ENCODE results near the gene ZNF280A. TPM values are rescaled to one million over a fixed set of nuclear protein-coding genes. Genes with fewer than 3 reads are reported as not detected.
A peak's percentile ranks its signal among the peaks of the same experiment; 100 is the strongest.
"Not testable (repeated sequence)": the region's sequence is repeated elsewhere in the genome, so short reads cannot be mapped to it uniquely, and the experiment has no call there.

Gene ZNF280A
- total RNA-seq, 1 donor from 2014 or later = not detected

DNA sequence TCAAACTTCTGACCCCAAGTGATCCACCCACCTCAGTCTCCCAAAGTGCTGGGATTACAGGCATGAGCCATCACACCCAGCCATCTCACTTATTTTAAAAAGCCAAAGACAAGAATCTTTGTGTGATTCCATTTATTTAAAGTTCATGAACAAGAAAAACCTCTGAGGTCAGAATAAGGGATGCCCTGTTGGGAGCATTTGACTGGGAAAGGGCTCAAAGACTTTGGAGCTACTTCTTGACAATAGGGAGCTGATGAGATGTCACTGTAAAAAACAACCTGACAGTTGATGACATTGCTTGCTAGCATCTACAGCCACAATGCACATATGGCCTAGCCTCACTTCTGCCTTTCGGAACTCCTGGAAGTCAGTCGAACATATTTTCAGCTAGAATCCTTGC, 6.5 kb downstream of the ZNF280A start:
- peaks cover 2% of the 10 kb centered on the region for H3K36me3 Mint-ChIP-seq (ENCODE audit: unreplicated experiment)
- no peak overlapping the region for H3K27ac Mint-ChIP-seq (ENCODE audit: unreplicated experiment)
- no peak for DNase-seq (ENCODE audit: extremely low spot score, unreplicated experiment)
- peaks cover 46% of the 10 kb centered on the region for H3K27me3 Mint-ChIP-seq (ENCODE audit: unreplicated experiment)
- H3K4me1 Mint-ChIP-seq (ENCODE audit: unreplicated experiment) = no peaks in the 10 kb centered on the region
- no peak overlapping the region for H3K4me3 Mint-ChIP-seq (ENCODE audit: unreplicated experiment)
- TF ChIP-seq, protein P1, sequence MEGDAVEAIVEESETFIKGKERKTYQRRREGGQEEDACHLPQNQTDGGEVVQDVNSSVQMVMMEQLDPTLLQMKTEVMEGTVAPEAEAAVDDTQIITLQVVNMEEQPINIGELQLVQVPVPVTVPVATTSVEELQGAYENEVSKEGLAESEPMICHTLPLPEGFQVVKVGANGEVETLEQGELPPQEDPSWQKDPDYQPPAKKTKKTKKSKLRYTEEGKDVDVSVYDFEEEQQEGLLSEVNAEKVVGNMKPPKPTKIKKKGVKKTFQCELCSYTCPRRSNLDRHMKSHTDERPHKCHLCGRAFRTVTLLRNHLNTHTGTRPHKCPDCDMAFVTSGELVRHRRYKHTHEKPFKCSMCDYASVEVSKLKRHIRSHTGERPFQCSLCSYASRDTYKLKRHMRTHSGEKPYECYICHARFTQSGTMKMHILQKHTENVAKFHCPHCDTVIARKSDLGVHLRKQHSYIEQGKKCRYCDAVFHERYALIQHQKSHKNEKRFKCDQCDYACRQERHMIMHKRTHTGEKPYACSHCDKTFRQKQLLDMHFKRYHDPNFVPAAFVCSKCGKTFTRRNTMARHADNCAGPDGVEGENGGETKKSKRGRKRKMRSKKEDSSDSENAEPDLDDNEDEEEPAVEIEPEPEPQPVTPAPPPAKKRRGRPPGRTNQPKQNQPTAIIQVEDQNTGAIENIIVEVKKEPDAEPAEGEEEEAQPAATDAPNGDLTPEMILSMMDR (IDR thresholded peaks at IDR 0.05) = no peak
- H3K9me3 Mint-ChIP-seq (ENCODE audit: unreplicated experiment) = peaks cover 6% of the 10 kb centered on the region

DNA sequence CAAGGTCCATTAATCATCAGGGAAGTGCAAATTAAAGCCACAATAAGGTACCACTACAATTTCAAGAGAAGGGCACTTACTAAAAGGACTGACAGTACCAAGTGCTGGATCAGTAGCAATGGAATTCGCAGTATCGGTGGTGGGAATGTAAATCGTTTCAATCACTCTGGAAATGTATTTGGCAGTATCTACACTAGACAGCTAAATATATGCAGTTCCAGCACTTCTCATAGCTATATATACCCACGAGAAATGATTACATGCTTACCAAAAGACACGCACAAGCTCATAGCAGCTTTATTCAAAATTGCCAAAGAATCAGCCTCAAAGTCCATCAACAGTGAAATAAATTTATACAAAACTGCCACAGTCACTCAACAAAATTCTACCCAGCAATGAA, 7.1 kb downstream of the ZNF280A start:
- DNase-seq (ENCODE audit: extremely low spot score, unreplicated experiment) = no peak
- Mint-ChIP-seq H3K4me3 (ENCODE audit: unreplicated experiment) (no peak overlapping the region), H3K27me3 (ENCODE audit: unreplicated experiment) (peaks cover 46% of the 10 kb centered on the region), H3K27ac (ENCODE audit: unreplicated experiment) (no peak overlapping the region), H3K36me3 (ENCODE audit: unreplicated experiment) (peaks cover 2% of the 10 kb centered on the region), H3K4me1 (ENCODE audit: unreplicated experiment) (peaks cover 1% of the 10 kb centered on the region), H3K9me3 (ENCODE audit: unreplicated experiment) (peaks cover 6% of the 10 kb centered on the region)
- TF ChIP-seq, protein P1 (IDR thresholded peaks at IDR 0.05) = no peak

DNA sequence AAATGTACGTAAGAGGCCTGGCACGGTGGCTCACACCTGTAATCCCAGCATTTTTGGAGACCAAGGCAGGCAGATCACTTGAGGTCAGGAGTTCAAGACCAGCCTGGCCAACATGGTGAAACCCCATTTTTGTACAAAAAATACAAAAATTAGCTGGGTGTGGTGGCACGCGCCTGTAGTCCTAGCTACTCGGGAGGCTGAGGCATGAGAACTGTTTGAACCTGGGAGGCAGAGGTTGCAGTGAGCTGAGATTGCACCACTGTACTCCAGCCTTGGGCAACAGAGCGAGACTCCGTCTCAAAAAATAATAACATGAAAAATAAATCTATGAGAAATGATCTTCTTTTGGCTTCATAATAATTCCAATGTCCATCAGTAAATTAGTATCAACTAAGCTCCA, 9.2 kb downstream of the ZNF280A start:
- not testable (repeated sequence) for H3K27ac Mint-ChIP-seq (ENCODE audit: unreplicated experiment); H3K9me3 Mint-ChIP-seq (ENCODE audit: unreplicated experiment); DNase-seq (ENCODE audit: extremely low spot score, unreplicated experiment); H3K4me1 Mint-ChIP-seq (ENCODE audit: unreplicated experiment); H3K36me3 Mint-ChIP-seq (ENCODE audit: unreplicated experiment); H3K4me3 Mint-ChIP-seq (ENCODE audit: unreplicated experiment)
- peaks cover 32% of the 10 kb centered on the region for H3K27me3 Mint-ChIP-seq (ENCODE audit: unreplicated experiment)

DNA sequence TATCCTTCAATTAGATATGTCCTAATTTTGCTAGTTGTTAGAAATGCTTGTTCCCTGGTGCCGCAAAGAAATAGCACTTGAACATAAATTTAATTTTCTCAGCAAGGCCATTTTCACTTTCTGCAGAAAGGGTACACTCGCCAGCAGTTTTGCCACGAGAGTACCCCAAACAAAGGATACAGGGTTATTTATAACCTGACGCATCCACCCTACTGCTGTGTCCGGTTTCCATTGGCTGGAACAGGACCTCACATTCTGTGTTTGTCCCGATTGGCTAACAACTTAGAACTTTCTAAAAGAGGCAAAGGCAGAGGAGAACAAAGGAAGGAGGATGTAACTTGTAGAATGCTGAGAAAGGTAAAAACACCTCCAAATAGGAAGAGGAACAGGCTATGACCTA, 10.2 kb downstream of the ZNF280A start:
- H3K4me1 Mint-ChIP-seq (ENCODE audit: unreplicated experiment); H3K9me3 Mint-ChIP-seq (ENCODE audit: unreplicated experiment); H3K4me3 Mint-ChIP-seq (ENCODE audit: unreplicated experiment); H3K27ac Mint-ChIP-seq (ENCODE audit: unreplicated experiment); H3K36me3 Mint-ChIP-seq (ENCODE audit: unreplicated experiment); DNase-seq (ENCODE audit: extremely low spot score, unreplicated experiment): not testable (repeated sequence)
- H3K27me3 Mint-ChIP-seq (ENCODE audit: unreplicated experiment) = peaks cover 23% of the 10 kb centered on the region

DNA sequence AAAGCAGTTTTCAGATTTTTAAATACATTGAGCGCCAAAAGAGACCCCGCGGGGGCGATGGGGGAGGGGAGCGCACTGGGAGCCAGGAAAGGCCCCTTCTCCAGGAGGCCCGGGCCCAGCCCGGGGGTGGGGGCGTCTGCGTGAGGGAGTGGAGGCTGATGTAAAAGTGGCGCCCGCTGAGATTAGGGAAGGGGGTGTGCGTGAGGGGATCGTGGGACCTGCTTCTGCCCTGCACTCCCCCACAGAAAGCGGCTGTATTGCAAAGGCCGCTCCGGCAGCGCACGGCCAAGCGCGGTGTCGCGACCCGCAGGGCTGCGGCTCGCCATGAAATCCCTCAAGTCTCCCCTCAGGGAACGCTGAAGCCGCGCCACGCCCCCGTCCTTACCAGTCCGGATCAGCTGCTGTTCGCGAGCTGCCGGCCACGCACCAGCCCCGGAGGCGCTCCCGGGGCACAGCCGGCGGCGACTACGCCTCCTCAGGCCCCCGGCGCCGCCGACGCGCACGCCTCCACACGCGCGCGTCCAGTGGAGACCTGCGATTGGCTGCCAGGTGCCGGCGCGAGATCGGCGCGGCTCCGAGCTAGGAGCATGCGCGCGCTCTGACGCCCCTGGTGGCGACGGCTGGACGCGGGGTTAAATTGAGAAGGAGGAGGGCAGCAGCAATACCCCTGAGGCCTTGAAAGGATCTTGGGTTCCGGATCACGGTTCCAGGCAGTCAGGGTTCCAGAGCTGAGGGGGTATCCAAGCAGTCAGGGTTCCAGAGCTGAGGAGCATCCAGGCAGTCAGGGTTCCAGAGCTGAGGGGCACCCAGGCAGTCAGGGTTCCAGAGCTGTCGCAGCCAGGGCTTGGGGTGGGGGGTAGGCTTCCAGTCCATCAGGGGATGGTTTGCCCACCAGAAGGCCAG, 11.5 kb downstream of the ZNF280A start, which contains the start of gene ZNF280B:
Gene ZNF280B (minus strand): TSS at position 469 of the 903 bp plus-strand sequence. CDS start 19,344 bp downstream, outside the sequence.
- peak; percentile 93 for DNase-seq (ENCODE audit: extremely low spot score, unreplicated experiment)
- Mint-ChIP-seq H3K4me1 (ENCODE audit: unreplicated experiment) (peaks cover 7% of the 10 kb centered on the region), H3K27me3 (ENCODE audit: unreplicated experiment) (peaks cover 14% of the 10 kb centered on the region), H3K4me3 (ENCODE audit: unreplicated experiment) (peak within 1 kb of the TSS; percentile 76), H3K36me3 (ENCODE audit: unreplicated experiment) (peaks cover 15% of the 10 kb centered on the region), H3K9me3 (ENCODE audit: unreplicated experiment) (peaks cover 6% of the 10 kb centered on the region), H3K27ac (ENCODE audit: unreplicated experiment) (no peak within 1 kb of the TSS)
- TF ChIP-seq, protein P1 (IDR thresholded peaks at IDR 0.05) = peak; percentile 69

DNA sequence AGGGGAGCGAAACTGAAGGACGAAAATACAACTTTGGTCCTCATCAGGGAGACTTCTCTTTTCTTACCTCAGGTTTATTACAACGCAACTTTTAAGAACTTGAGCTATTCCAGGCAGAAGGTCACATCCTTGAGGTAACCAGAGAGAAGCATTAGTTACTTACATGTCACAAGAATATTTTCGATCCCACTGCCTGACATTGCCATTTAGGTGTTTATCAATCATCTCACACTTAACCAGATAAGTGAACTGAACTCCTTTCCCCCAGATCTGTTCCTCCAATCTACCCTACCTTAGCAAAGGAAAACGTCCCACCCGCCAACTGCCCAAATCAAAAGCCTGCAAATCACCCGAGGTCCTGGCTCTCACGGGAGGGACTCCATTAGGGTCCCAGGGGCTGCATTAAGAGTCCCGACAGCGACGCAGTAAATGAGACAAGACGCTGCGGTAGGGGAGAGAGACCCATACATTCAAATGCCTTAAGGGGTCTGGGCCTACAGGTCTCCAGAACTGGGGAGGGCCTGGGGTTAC, 12.3 kb downstream of the ZNF280A start:
- TF ChIP-seq, protein P1 (IDR thresholded peaks at IDR 0.05) = no peak
- H3K27ac Mint-ChIP-seq (ENCODE audit: unreplicated experiment) = no peak overlapping the region
- H3K4me1 Mint-ChIP-seq (ENCODE audit: unreplicated experiment) = peaks cover 7% of the 10 kb centered on the region
- H3K4me3 Mint-ChIP-seq (ENCODE audit: unreplicated experiment) = peak overlapping the region; percentile 76
- DNase-seq (ENCODE audit: extremely low spot score, unreplicated experiment) = no peak
- H3K27me3 Mint-ChIP-seq (ENCODE audit: unreplicated experiment) = peaks cover 14% of the 10 kb centered on the region
- peaks cover 6% of the 10 kb centered on the region for H3K9me3 Mint-ChIP-seq (ENCODE audit: unreplicated experiment)
- peaks cover 15% of the 10 kb centered on the region for H3K36me3 Mint-ChIP-seq (ENCODE audit: unreplicated experiment)
